Mesenchymal stem cell (in vitro differentiated cells and primary cell): Measurements from ENCODE around the gene PPP1CB.

Experiments used
- DNase-seq: peaks from one replicate; pipeline ENCODE4 v3.0.0-alpha.2; 2013
- H2AFZ ChIP-seq: one replicate; pipeline ENCODE4 v1.6.1; 2013; ENCODE audit warnings: low read depth, mild to moderate bottlenecking, control low read depth, inconsistent platforms, low read length, moderate library complexity
- H2AK5ac ChIP-seq: 2 replicates; pipeline ENCODE4 v1.6.1; 2013; ENCODE audit warnings: low read length, moderate library complexity, mild to moderate bottlenecking, inconsistent platforms; ENCODE audit not compliant: severe bottlenecking
- H2BK120ac ChIP-seq: one replicate; pipeline ENCODE4 v1.6.1; 2013; ENCODE audit warnings: low read depth, mild to moderate bottlenecking, inconsistent platforms, low read length, moderate library complexity
- H2BK12ac ChIP-seq, 2 experiments: one replicate each; pipeline ENCODE4 v1.6.1; 2013; ENCODE audit warnings: inconsistent platforms in 2 of 2, low read length in 2 of 2, mild to moderate bottlenecking in 2 of 2, moderate library complexity in 2 of 2, control low read depth in 1 of 2
- H2BK15ac ChIP-seq: one replicate; pipeline ENCODE4 v1.6.1; 2013; ENCODE audit warnings: mild to moderate bottlenecking, low read depth, inconsistent platforms; ENCODE audit not compliant: poor library complexity, severe bottlenecking
- H2BK5ac ChIP-seq: 2 replicates; pipeline ENCODE4 v1.6.1; 2013; ENCODE audit warnings: low read depth, mild to moderate bottlenecking, low read length, control low read depth, inconsistent platforms; ENCODE audit not compliant: poor library complexity, severe bottlenecking
- H3K14ac ChIP-seq, 2 experiments: one replicate each; pipeline ENCODE4 v1.6.1; 2013; ENCODE audit warnings: inconsistent platforms in 2 of 2, low read length in 2 of 2, control low read depth in 1 of 2, mild to moderate bottlenecking in 1 of 2, moderate library complexity in 1 of 2
- H3K18ac ChIP-seq, 2 experiments: one replicate each; pipeline ENCODE4 v1.6.1; 2013; ENCODE audit warnings: inconsistent platforms in 2 of 2, low read length in 2 of 2, control low read depth in 1 of 2, low read depth in 1 of 2, mild to moderate bottlenecking in 1 of 2
- H3K23ac ChIP-seq, 2 experiments: one replicate each; pipeline ENCODE4 v1.6.1; 2013; ENCODE audit warnings: inconsistent platforms in 2 of 2, low read length in 2 of 2, mild to moderate bottlenecking in 2 of 2, moderate library complexity in 2 of 2, control low read depth in 1 of 2
- H3K27ac ChIP-seq: 2 replicates; pipeline ENCODE4 v1.5.1; 2013; ENCODE audit warnings: mild to moderate bottlenecking, moderate library complexity, low read length, control low read depth, inconsistent platforms; ENCODE audit not compliant: poor library complexity, severe bottlenecking
- H3K27me3 ChIP-seq, 2 experiments: 2 replicates each; pipeline versions ENCODE4 v1.6.1 to v1.7.0; 2013; ENCODE audit warnings: low read length in 2 of 2, mild to moderate bottlenecking in 2 of 2, moderate library complexity in 2 of 2, control low read depth in 1 of 2, inconsistent platforms in 1 of 2; ENCODE audit not compliant: control insufficient read depth in 1 of 2, insufficient read depth in 1 of 2
- H3K36me3 ChIP-seq, 2 experiments: 2 replicates each; pipeline versions ENCODE4 v1.6.1 to v1.7.0; 2013; ENCODE audit warnings: low read length in 2 of 2, control low read depth in 1 of 2, inconsistent platforms in 1 of 2, low read depth in 1 of 2, mild to moderate bottlenecking in 1 of 2; ENCODE audit not compliant: insufficient read depth in 2 of 2, control insufficient read depth in 1 of 2
- H3K4ac ChIP-seq, 2 experiments: one replicate each; pipeline ENCODE4 v1.6.1; 2013; ENCODE audit warnings: inconsistent platforms in 2 of 2, low read length in 2 of 2, mild to moderate bottlenecking in 2 of 2, moderate library complexity in 2 of 2, control low read depth in 1 of 2, low read depth in 1 of 2
- H3K4me1 ChIP-seq: 2 replicates; pipeline ENCODE4 v1.6.1; 2013; ENCODE audit warnings: low read depth, low read length, control low read depth; ENCODE audit not compliant: control insufficient read depth, insufficient read depth
- H3K4me2 ChIP-seq: 2 replicates; pipeline ENCODE4 v1.6.1; 2013; ENCODE audit warnings: low read length, mild to moderate bottlenecking, inconsistent platforms; ENCODE audit not compliant: poor library complexity, severe bottlenecking
- H3K4me3 ChIP-seq, 2 experiments: 2 replicates each; pipeline versions ENCODE4 v1.5.1 to v1.7.0; 2013; ENCODE audit warnings: low read length in 2 of 2, mild to moderate bottlenecking in 2 of 2, control low read depth in 1 of 2, low read depth in 1 of 2; ENCODE audit not compliant: insufficient read depth in 1 of 2
- H3K79me1 ChIP-seq: replicated peaks from 2 replicates; pipeline ENCODE4 v1.6.1; 2013; ENCODE audit warnings: mild to moderate bottlenecking, control low read depth, low read length, inconsistent platforms; ENCODE audit not compliant: poor library complexity, severe bottlenecking
- H3K9ac ChIP-seq: 2 replicates; pipeline ENCODE4 v1.7.0; 2013; ENCODE audit warnings: mild to moderate bottlenecking, low read length, moderate library complexity
- H3K9me3 ChIP-seq: 2 replicates; pipeline ENCODE4 v1.7.0; 2013; ENCODE audit warnings: mild to moderate bottlenecking, low read length; ENCODE audit not compliant: control insufficient read depth
- H4K8ac ChIP-seq: one replicate; pipeline ENCODE4 v1.6.1; 2013; ENCODE audit warnings: inconsistent platforms, mild to moderate bottlenecking, low read length, moderate library complexity
- H4K91ac ChIP-seq: one replicate; pipeline ENCODE4 v1.6.1; 2013; ENCODE audit warnings: mild to moderate bottlenecking, low read length, inconsistent platforms
- WGBS: methylation state at CpG from one replicate; pipeline ENCODE4 v1.1.7; 2013; ENCODE audit warnings: mixed read lengths; 5-methylcytosine and 5-hydroxymethylcytosine counted together

Gene PPP1CB

GRCh38 chr2:28705751-28706440, 45.7 kb upstream of the PPP1CB start:
- Histone ChIP-seq H3K27me3 (no peaks in the 10 kb centered on the region), H2BK120ac (no peak overlapping the region), H3K23ac (no peak overlapping the region), H2AFZ (no peak overlapping the region), H2BK5ac (no peak overlapping the region), H3K9ac (no peak overlapping the region), H2BK12ac (no peak overlapping the region), H3K14ac (no peak overlapping the region), H3K4me2 (no peak overlapping the region), H3K18ac (no peak overlapping the region), H3K4ac (no peak overlapping the region), H4K8ac (no peak overlapping the region), H3K4me3 (no peak overlapping the region), H3K4me1 (peaks cover 3% of the 10 kb centered on the region), H2BK15ac (no peak overlapping the region), H3K27ac (no peak overlapping the region), H2AK5ac (no peak overlapping the region), H3K9me3 (peaks cover 14% of the 10 kb centered on the region), H4K91ac (peak overlapping the region; percentile 16), H3K36me3 (no peaks in the 10 kb centered on the region), H3K79me1 (no peaks in the 10 kb centered on the region)
- 83% methylated on average over 1 of the region's 4 CpGs for WGBS
- DNase-seq: no peak

- Histone ChIP-seq H4K91ac (no peak overlapping the region), H3K4me1 (peaks cover under 1% of the 10 kb centered on the region), H3K27me3 (no peaks in the 10 kb centered on the region), H3K4me3 (no peak overlapping the region), H3K9me3 (peaks cover 14% of the 10 kb centered on the region), H2BK15ac (no peak overlapping the region), H3K27ac (no peak overlapping the region), H3K14ac (no peak overlapping the region), H4K8ac (no peak overlapping the region), H3K4ac (no peak overlapping the region), H3K23ac (no peak overlapping the region), H3K9ac (no peak overlapping the region), H2BK12ac (no peak overlapping the region), H2AK5ac (no peak overlapping the region), H3K79me1 (no peaks in the 10 kb centered on the region), H3K4me2 (no peak overlapping the region), H2AFZ (no peak overlapping the region), H3K36me3 (no peaks in the 10 kb centered on the region), H2BK5ac (no peak overlapping the region), H2BK120ac (no peak overlapping the region), H3K18ac (no peak overlapping the region)
- 53% methylated on average over 1 of the region's 1 CpG for WGBS
- DNase-seq: no peak
These were observed 44.0 kb upstream of the PPP1CB start for GRCh38 chr2:28707592-28707991.

GRCh38 chr2:28709101-28709500, 42.5 kb upstream of the PPP1CB start:
- Histone ChIP-seq H3K27ac (no peak overlapping the region), H3K4me2 (no peak overlapping the region), H4K91ac (peak overlapping the region; percentile 35), H2AK5ac (no peak overlapping the region), H3K79me1 (no peaks in the 10 kb centered on the region), H2BK120ac (no peak overlapping the region), H2BK5ac (no peak overlapping the region), H3K27me3 (no peaks in the 10 kb centered on the region), H3K18ac (peak overlapping the region in 1 of 2 experiments; percentile 5), H3K14ac (no peak overlapping the region), H3K4me1 (peaks cover 2% of the 10 kb centered on the region), H4K8ac (peak overlapping the region; percentile 59), H3K4ac (peak overlapping the region in 1 of 2 experiments; percentile 38), H2AFZ (peak overlapping the region; percentile 46), H2BK15ac (peak overlapping the region; percentile 0), H3K9ac (no peak overlapping the region), H3K36me3 (no peaks in the 10 kb centered on the region), H3K4me3 (no peak overlapping the region), H2BK12ac (peak overlapping the region in 1 of 2 experiments; percentile 92), H3K9me3 (peaks cover 14% of the 10 kb centered on the region), H3K23ac (no peak overlapping the region)
- 45% methylated on average over 8 of the region's 8 CpGs for WGBS
- DNase-seq: peak; percentile 82

GRCh38 chr2:28710545-28710944, 41.1 kb upstream of the PPP1CB start:
- Histone ChIP-seq H3K4me2 (no peak overlapping the region), H3K9me3 (peaks cover 6% of the 10 kb centered on the region), H4K8ac (no peak overlapping the region), H3K4me1 (peaks cover 2% of the 10 kb centered on the region), H2BK15ac (no peak overlapping the region), H3K4me3 (no peak overlapping the region), H3K4ac (no peak overlapping the region), H2BK5ac (no peak overlapping the region), H3K23ac (no peak overlapping the region), H2BK12ac (peak overlapping the region in 1 of 2 experiments; percentile 24), H4K91ac (no peak overlapping the region), H3K18ac (peak overlapping the region in 1 of 2 experiments; percentile 33), H3K9ac (no peak overlapping the region), H3K14ac (no peak overlapping the region), H2BK120ac (no peak overlapping the region), H3K27me3 (no peaks in the 10 kb centered on the region), H3K79me1 (no peaks in the 10 kb centered on the region), H3K36me3 (no peaks in the 10 kb centered on the region), H3K27ac (no peak overlapping the region), H2AFZ (no peak overlapping the region), H2AK5ac (no peak overlapping the region)
- no peak for DNase-seq
- WGBS: 100% methylated on average over 4 of the region's 4 CpGs
